ENCODE data around the gene ATP5F1B. TPM values are rescaled to one million over a fixed set of nuclear protein-coding genes. Genes with fewer than 3 reads are reported as not detected.
A peak's percentile ranks its signal among the peaks of the same experiment; 100 is the strongest.
"Not testable (repeated sequence)": the region's sequence is repeated elsewhere in the genome, so short reads cannot be mapped to it uniquely, and the experiment has no call there.

The ATP5F1B gene
- total RNA-seq, 8 experiments from 2014 or later = 542 to 1,138 (median 840) TPM

DNA sequence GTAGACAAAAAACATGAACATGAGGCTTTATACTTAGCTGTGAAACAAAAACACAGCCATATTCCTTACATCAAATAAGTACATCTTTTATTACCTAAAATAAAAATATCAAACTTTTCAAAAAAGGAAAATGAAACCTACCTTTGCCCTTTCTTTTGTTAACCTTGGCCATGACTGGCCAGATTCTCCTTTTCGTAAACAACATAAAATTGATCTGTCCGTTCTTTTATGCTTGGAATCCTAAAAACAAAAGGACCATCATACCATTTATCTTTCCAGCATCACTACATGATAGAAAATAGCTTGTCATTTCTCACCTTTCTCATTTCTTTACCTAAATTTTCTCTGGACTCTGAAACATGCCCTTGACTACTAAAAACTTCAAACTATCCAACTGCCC is 25.8 kb upstream of the ATP5F1B start:
- Histone ChIP-seq H3K4me1 (replicated peaks in 1 of 2) (no peaks in the 10 kb centered on the region), H3K27ac (no peak overlapping the region), H3K4me3 (no peak overlapping the region)
- ATAC-seq (replicated peaks in 6 of 8) = no peak
- in situ Hi-C loops (cut with MboI; ENCODE audit: low pct_unique_long_range_greater_than_20kb in 2 of 9, low sequenced_read_pairs in 9 of 9, unreplicated experiment in 9 of 9) = no loop called here
- WGBS, 10 experiments = 94 to 100% (median 100%) methylated on average over 2 of the region's 2 CpGs; no CpG with 5 or more reads in 1 of the 10 experiments

DNA sequence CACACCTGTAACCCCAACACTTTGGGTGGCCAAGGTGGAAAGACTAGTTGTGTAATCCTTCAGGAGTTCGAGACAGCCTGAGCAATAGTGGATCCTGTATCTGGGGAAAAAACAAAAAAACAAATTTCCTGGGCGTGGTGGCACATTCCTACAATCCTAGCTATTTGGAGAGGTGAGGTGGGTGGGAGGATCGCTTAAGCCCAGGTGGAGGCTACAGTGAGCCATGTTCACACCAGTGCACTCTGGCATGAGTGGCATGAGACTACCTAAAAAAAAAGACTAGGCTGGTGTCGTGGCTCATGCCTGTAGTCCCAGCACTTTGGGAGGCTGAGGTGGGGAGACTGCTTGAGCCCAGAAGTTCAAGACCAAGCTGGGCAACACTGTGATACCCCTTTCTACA is 25.1 kb upstream of the ATP5F1B start:
- no peak overlapping the region for H3K27ac ChIP-seq
- ATAC-seq (replicated peaks in 6 of 8) = no peak
- no peak overlapping the region for H3K4me3 ChIP-seq
- in situ Hi-C loops (cut with MboI; ENCODE audit: low pct_unique_long_range_greater_than_20kb in 2 of 9, low sequenced_read_pairs in 9 of 9, unreplicated experiment in 9 of 9) = no loop called here
- 67 to 100% (median 96%) methylated on average over 1 to 3 of the region's 4 CpGs; no CpG with 5 or more reads in 3 of the 10 experiments for WGBS, 10 experiments
- no peaks in the 10 kb centered on the region for H3K4me1 ChIP-seq (replicated peaks in 1 of 2)

DNA sequence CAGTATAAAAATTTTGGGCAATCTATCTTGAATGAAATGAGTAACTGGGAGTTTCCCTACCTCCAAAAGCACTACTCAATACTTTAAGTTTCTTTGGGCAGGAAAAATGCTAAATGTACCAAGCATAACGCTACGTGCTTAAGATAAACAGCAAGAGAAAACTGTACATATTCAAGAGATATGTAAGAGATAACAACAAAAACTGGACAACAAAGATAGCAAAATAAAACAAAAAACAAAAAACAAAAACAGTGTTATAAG is 22.3 kb upstream of the ATP5F1B start:
- no peak for ATAC-seq (replicated peaks in 6 of 8)
- 46 to 100% (median 97%) methylated on average over 1 to 2 of the region's 2 CpGs for WGBS, 10 experiments
- H3K4me1 ChIP-seq (replicated peaks in 1 of 2) = no peaks in the 10 kb centered on the region
- no peak overlapping the region for H3K4me3 ChIP-seq
- in situ Hi-C loops (cut with MboI; ENCODE audit: low pct_unique_long_range_greater_than_20kb in 2 of 9, low sequenced_read_pairs in 9 of 9, unreplicated experiment in 9 of 9) = no loop called here
- H3K27ac ChIP-seq = no peak overlapping the region

DNA sequence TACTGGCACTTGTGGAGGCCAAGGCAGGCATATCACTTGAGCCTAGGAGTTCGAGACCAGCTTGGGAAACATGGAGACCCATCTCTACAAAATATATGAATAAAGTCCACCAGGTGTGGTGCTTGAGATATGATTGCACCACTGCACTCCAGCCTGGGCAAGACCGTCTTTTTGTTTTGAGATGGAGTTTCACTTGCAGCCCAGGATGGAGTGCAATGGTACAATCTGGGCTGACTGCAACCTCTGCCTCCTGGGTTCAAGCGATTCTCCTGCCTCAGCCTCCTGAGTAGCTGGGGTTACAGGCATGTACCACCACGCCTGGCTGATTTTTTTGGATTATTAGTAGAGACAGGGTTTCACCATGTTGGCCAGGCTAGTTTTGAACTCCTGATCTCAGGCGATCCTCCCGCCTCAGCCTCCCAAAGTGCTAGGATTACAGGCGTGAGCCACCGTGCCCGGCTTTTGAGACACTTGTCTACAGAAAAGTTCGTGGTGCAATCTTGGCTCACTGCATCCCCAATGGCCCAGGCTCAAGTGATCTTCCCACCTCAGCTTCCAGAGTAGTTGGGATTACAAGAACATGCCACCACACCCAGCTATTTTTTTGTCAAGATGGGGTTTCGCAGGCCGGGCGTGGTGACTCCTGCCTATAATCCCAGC is 16.3 kb upstream of the ATP5F1B start:
- no peak for ATAC-seq (replicated peaks in 6 of 8)
- in situ Hi-C loops (cut with MboI; ENCODE audit: low pct_unique_long_range_greater_than_20kb in 2 of 9, low sequenced_read_pairs in 9 of 9, unreplicated experiment in 9 of 9) = no loop called here
- H3K27ac ChIP-seq = no peak overlapping the region

DNA sequence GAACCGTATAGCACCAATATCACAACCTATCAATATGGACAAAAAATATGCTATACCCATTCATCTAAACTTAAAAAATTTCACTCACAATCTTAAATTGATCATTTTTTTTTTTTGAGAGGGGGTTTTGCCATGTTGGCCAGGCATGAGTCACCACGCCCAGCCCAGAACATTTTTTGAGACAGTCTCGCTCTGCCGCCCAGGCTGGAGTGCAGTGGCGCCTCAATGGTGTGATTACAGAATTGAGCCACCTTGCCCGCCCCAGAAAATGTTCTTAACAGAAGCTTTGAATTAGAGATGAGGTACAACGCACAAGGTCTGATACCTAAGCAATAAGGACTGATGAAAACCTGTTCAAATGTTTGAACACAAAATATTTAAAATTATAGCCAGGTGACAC is 15.8 kb upstream of the ATP5F1B start:
- in situ Hi-C loops (cut with MboI; ENCODE audit: low pct_unique_long_range_greater_than_20kb in 2 of 9, low sequenced_read_pairs in 9 of 9, unreplicated experiment in 9 of 9) = no loop called here
- H3K27ac ChIP-seq = no peak overlapping the region
- H3K4me3 ChIP-seq = no peak overlapping the region
- no peak for ATAC-seq (replicated peaks in 6 of 8)
- H3K4me1 ChIP-seq (replicated peaks in 1 of 2) = no peaks in the 10 kb centered on the region
- WGBS, 10 experiments = 90 to 100% (median 98%) methylated on average over 1 to 7 of the region's 7 CpGs; no CpG with 5 or more reads in 1 of the 10 experiments

More for the DNA sequence above, 16.3 kb upstream of the ATP5F1B start:
- WGBS, 10 experiments = 80 to 100% (median 90%) methylated on average over 1 to 6 of the region's 13 CpGs; no CpG with 5 or more reads in 1 of the 10 experiments
- Histone ChIP-seq H3K4me3 (no peak overlapping the region), H3K4me1 (replicated peaks in 1 of 2) (no peaks in the 10 kb centered on the region)

DNA sequence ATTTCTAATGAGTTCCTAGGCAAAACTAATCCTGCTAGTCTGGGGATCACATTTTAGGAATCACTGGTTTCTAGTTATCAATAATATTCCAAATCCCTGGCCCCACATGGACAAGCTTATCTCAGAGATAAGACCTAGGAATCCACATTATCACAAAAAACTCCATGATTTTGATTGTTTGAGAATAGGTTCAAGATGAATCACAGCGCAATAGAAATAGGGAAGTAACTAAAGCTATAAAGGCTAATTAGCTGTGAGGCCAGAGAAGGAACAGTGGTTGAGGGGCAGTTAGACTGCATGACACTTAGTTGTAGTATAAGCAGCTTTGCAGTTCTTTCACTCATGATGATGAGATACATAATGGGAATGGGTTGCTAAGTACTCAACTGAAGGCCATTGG is 13.1 kb upstream of the ATP5F1B start:
- ATAC-seq (replicated peaks in 6 of 8) = no peak
- Histone ChIP-seq H3K27ac (no peak overlapping the region), H3K4me3 (no peak overlapping the region), H3K4me1 (replicated peaks in 1 of 2) (no peaks in the 10 kb centered on the region)
- WGBS, 10 experiments = 100% methylated on average over 1 of the region's 1 CpG; no CpG with 5 or more reads in 3 of the 10 experiments
- in situ Hi-C loops (cut with MboI; ENCODE audit: low pct_unique_long_range_greater_than_20kb in 2 of 9, low sequenced_read_pairs in 9 of 9, unreplicated experiment in 9 of 9) = no loop called here

DNA sequence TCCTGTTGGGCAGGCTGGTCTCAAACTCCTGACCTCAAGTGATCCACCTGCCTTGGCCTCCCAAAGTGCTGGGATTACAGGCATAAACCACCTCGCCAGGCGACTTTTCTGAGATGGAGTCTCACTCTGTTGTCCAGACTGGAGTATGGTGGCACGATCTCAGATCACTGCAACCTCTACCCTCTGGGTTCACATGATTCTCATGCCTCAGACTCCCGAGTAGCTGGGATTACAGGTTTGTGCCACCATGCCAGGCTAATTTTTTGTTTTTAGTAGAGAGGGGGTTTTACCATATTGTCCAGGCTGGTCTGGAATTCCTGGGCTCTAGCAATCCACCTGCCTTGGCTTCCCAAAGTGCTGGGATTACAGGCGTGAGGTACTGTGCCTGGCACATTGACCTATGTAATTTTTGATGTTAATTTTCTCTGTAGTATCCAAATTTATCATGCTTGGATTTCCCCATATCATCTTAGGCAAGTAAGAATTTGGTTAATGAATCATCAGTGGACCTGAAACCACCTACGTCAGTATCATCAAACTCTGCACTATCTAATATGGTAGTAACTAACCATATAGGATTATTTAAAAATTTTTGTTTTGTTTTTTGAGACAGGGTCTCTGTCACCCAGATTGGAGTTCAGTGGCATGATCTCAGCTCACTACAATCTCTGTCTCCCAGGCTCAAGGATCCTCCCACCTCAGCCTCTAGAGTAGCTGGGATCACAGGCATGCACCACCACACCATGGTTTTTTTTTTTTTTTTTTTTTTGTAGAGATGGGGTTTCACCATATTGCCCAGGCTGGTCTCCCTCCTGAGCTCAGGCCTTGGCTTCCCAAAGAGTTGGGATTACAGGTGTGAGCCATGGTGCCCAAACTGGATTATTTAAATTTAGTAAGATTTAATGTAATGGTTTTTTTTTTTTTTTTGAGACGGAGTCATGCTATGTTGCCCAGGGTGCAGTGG is 11.9 kb upstream of the ATP5F1B start:
- in situ Hi-C loops (cut with MboI; ENCODE audit: low pct_unique_long_range_greater_than_20kb in 2 of 9, low sequenced_read_pairs in 9 of 9, unreplicated experiment in 9 of 9) = no loop called here
- Histone ChIP-seq H3K4me1 (replicated peaks in 1 of 2) (no peaks in the 10 kb centered on the region), H3K27ac (no peak overlapping the region), H3K4me3 (no peak overlapping the region)
- WGBS, 10 experiments = 78 to 100% (median 90%) methylated on average over 2 to 5 of the region's 7 CpGs; no CpG with 5 or more reads in 3 of the 10 experiments
- peak in 1 of 8 experiments; percentile 23 for ATAC-seq (replicated peaks in 6 of 8)

DNA sequence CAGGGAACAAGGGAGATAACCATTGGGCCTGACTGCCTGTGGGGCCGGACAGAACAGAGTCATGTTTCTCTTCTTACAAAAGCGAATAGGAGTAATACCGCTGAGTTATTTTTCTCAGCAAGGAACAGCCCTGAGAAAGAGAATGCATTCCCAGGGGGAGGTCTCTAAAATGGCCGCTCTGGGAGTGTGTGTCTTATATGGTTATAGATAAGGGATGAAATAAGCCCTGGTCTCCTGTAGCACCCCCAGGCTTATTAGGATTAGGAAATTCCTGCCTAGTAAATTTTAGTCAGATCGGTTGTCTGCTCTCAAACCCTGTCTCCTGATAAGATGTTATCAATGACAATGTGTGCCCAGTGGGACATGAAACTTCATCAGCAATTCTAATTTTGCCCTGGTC is 8.0 kb upstream of the ATP5F1B start:
- not testable (repeated sequence) for ATAC-seq (replicated peaks in 6 of 8)

DNA sequence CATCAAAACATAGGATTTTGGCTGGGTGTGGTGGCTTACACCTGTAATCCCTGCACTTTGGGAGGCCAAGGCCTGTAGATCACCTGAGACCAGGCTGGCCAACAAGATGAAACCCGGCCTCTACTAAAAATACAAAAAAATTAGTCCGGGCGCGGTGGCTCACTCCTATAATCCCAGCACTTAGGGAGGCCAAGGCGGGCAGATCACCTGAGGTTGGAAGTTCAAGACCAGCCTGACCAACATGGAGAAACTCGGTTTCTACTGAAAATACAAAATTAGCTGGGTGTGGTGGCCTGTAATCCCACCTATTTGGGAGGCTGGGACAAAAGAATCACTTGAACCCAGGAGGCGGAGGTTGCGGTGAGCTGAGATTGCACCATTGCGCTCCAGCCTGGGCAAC is 2.2 kb upstream of the ATP5F1B start:
- H3K4me1 ChIP-seq (replicated peaks in 1 of 2) = peaks cover 11 to 13% of the 10 kb centered on the region in 2 donors
- H3K27ac ChIP-seq; H3K4me3 ChIP-seq; in situ Hi-C loops (cut with MboI; ENCODE audit: low pct_unique_long_range_greater_than_20kb in 2 of 9, low sequenced_read_pairs in 9 of 9, unreplicated experiment in 9 of 9); ATAC-seq (replicated peaks in 6 of 8): not testable (repeated sequence)
- WGBS, 10 experiments = 80 to 100% (median 94%) methylated on average over 1 to 9 of the region's 9 CpGs; no CpG with 5 or more reads in 2 of the 10 experiments

More for the DNA sequence above, 8.0 kb upstream of the ATP5F1B start:
- WGBS, 10 experiments = 64 to 100% (median 100%) methylated on average over 1 to 5 of the region's 5 CpGs; no CpG with 5 or more reads in 3 of the 10 experiments
- H3K4me1 ChIP-seq (replicated peaks in 1 of 2); H3K27ac ChIP-seq; in situ Hi-C loops (cut with MboI; ENCODE audit: low pct_unique_long_range_greater_than_20kb in 2 of 9, low sequenced_read_pairs in 9 of 9, unreplicated experiment in 9 of 9); H3K4me3 ChIP-seq: not testable (repeated sequence)

DNA sequence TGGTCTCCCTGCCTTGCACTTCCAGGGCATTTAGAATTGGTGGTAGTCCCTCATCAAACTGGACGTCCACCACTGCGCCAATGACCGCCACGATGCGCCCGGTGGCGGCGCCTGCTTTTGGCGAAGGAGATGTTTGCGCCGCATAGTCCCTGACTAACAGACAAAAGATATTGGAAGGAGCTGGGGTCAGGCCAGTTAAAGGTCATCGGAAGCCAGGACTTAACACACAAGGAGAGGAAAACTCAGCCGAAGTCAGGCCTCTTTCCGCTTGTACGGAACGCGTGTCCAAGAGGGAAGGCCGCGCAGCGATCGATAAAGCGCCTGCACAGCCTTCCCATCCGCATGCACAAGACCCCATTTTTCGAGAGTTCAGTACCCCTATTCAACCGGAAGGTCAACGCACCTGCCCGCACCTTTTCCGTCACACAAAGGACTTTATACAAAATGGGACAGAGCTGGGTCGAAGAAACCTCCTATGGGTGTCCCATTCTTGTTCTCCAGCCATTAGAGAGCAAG is 525 bp downstream of the ATP5F1B start:
- peak overlapping the region; percentile 87 to 93 for H3K27ac ChIP-seq
- peaks cover 11 to 13% of the 10 kb centered on the region in 2 donors for H3K4me1 ChIP-seq (replicated peaks in 1 of 2)
- peak overlapping the region; percentile 69 to 91 (median 78) for H3K4me3 ChIP-seq
- 0 to 3% (median 0%) methylated on average over 1 to 21 of the region's 29 CpGs for WGBS, 10 experiments
- in situ Hi-C loops (cut with MboI; ENCODE audit: low pct_unique_long_range_greater_than_20kb in 2 of 9, low sequenced_read_pairs in 9 of 9, unreplicated experiment in 9 of 9) = no loop called here
- no peak for ATAC-seq (replicated peaks in 6 of 8)

DNA sequence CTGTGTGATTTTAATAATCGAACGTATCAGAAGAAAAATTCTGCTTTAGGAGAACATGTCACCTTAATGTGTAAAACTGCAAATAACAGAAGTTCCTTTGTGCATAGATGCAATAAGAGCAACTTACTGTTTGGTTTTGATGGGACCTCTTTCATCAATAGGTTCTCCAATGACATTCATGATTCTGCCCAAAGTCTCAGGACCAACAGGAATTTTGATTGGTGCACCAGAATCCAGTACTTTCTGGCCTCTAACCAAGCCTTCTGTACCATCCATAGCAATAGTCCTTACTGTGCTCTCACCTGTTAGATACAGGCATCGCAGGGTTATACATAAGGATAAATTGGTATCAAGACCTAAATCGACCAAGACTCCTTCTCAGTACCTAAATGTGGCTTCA is 1.1 kb downstream of the ATP5F1B start:
- no peak for ATAC-seq (replicated peaks in 6 of 8)
- Histone ChIP-seq H3K4me3 (peak overlapping the region; percentile 69 to 91 (median 78)), H3K27ac (no peak overlapping the region), H3K4me1 (replicated peaks in 1 of 2) (peaks cover 11 to 13% of the 10 kb centered on the region in 2 donors)
- in situ Hi-C loops (cut with MboI; ENCODE audit: low pct_unique_long_range_greater_than_20kb in 2 of 9, low sequenced_read_pairs in 9 of 9, unreplicated experiment in 9 of 9) = no loop called here
- WGBS, 10 experiments = 18 to 88% (median 51%) methylated on average over 2 to 4 of the region's 4 CpGs; no CpG with 5 or more reads in 2 of the 10 experiments

DNA sequence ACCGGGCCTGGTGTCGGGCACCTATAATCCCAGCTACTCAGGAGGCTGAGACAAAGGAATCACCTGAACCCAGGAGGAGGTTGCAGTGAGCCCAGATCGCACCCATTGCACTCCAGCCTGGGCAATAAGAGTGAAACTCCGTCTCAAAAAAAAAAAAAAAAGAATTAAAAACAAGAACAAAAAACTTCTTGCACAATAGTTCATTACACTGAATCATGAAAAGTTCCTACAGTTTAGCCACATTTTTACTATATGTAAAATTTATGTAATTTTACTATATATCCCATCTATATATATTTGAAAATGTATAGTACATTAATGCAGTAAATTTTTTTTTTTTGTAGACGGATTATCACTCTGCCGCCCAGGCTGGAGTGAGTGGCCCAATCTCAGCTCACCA is 4.6 kb downstream of the ATP5F1B start:
- in situ Hi-C loops (cut with MboI; ENCODE audit: low pct_unique_long_range_greater_than_20kb in 2 of 9, low sequenced_read_pairs in 9 of 9, unreplicated experiment in 9 of 9) = no loop called here
- 70 to 100% (median 99%) methylated on average over 1 to 6 of the region's 6 CpGs for WGBS, 10 experiments
- Histone ChIP-seq H3K4me3 (no peak overlapping the region), H3K27ac (no peak overlapping the region), H3K4me1 (replicated peaks in 1 of 2) (peaks cover 11 to 16% of the 10 kb centered on the region in 2 donors)
- ATAC-seq (replicated peaks in 6 of 8) = no peak

DNA sequence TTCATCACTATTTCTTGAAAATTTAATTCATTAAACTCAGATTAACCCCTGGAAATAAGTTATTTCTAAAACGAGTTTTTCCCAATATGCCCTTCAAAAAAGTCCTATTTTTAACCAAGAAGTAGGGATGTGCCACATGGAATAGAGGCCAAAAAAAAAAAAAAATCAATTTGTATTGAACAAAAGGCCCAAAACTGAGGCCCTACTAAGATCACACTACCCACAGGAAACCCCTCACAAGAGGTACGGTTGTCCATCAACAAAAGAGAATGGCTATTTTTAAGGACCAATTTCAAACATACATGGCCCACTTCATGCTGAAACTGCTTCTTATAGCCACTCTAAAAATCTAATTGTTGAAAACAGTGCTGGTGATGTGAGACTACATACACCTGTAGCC is 8.2 kb downstream of the ATP5F1B start:
- no peak for ATAC-seq (replicated peaks in 6 of 8)
- 0 to 69% (median 57%) methylated on average over 1 to 2 of the region's 2 CpGs for WGBS, 10 experiments
- peaks cover 13 to 20% of the 10 kb centered on the region in 2 donors for H3K4me1 ChIP-seq (replicated peaks in 1 of 2)
- H3K4me3 ChIP-seq = no peak overlapping the region
- in situ Hi-C loops (cut with MboI; ENCODE audit: low pct_unique_long_range_greater_than_20kb in 2 of 9, low sequenced_read_pairs in 9 of 9, unreplicated experiment in 9 of 9) = no loop called here
- no peak overlapping the region for H3K27ac ChIP-seq

All from motor neuron (in vitro differentiated cells).